Posterior vena cava (tissue), 2 donors: ENCODE results near the gene SLC37A4. TPM values are rescaled to one million over a fixed set of nuclear protein-coding genes. Genes with fewer than 3 reads are reported as not detected.
"Not testable (repeated sequence)": the region's sequence is repeated elsewhere in the genome, so short reads cannot be mapped to it uniquely, and the experiment has no call there.

Experiments
- DNase-seq: peaks from one replicate; pipeline ENCODE4 v3.0.0-alpha.2; 2020; ENCODE audit warnings: low spot score
- intact Hi-C, 2 donors: fragments of 100-400 bp; cut with DNase I; formaldehyde crosslinking; loops; one replicate each; pipeline versions ENCODE4 v1.14.1 to v1.14.2; 2022 to 2023
- microRNA-seq, 2 donors: library from miRNA; unstranded; fragments of <30 nt; microRNA quantifications; one replicate each; pipeline ENCODE4 v1.2.0, GENCODE V29; 2020 to 2021; ENCODE audit warnings: borderline microRNAs expressed in 2 of 2
- total RNA-seq, 2 donors: library from RNA; stranded (reverse); fragmentation: NEBNext Ultra II Directional; extraction: Animal tissue kit (Norgen Biotek cat#: 25700); gene quantifications; one replicate each; pipeline ENCODE4 v1.2.1, GENCODE V29; 2021
- donor health status: DM: yes; HTN: yes; CAD: no.
- donor health status: DM: yes; HTN: yes; CAD: no.

The SLC37A4 gene
- total RNA-seq, 2 donors from 2014 or later: 6.0 to 7.8 TPM

DNA sequence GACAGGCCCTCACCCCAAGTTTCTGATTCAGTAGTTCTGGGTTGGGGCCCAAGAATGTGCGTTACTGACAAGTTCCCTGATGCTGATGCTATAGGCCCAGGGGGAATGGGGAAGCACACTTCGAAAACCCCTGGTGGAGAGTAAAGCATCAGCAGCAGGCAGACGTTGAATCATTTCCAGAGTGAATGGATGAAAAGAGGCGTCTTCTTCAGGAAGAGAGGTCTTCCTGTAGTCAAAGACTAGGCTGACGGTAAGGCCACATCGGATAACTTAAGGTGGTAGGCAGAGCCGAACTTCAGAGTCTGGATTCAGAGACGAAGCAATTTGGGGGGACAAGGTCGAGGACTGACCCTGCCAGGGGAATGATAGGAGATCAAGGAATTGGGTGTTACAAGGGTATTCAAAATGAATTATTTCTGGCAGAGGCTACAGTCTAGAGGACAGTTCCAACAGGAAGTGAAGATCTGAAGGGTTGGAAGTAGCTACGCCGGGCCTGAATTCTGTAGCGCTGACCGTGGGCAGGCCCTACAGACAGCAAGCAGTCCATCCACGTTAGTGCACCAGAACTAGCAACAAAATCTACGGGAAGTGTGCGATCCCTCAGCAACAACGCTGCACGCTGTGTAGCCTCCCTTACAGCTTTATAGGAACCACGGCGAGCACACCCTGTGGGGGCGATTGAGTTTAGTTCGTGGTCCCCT, 33.6 kb downstream of the SLC37A4 start:
- DNase-seq: no peak
- intact Hi-C loops: no loop called here

DNA sequence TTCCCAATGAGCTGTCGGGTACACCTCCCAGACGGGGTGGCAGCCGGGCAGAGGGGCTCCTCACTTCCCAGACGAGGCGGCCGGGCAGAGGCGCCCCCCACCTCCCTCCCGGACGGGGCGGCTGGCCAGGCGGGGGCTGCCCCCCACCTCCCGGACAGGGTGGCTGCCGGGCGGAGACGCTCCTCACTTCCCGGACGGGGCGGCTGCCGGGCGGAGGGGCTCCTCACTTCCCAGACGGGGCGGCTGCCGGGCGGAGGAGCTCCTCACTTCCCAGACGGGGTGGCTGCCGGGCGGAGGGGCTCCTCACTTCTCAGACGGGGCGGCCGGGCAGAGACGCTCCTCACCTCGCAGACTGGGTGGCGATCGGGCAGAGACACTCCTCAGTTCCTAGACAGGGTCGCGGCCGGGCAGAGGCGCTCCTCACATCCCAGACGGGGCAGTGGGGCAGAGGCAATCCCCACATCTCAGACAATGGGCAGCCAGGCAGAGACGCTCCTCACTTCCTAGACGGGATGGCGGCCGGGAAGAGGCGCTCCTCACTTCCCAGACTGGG, 39.1 kb downstream of the SLC37A4 start:
- intact Hi-C loops: not testable (repeated sequence)

GRCh38 chr11:118988280-118988679, 42.4 kb downstream of the SLC37A4 start:
- intact Hi-C loops: no loop called here
- DNase-seq: no peak

More for the DNA sequence above, 39.1 kb downstream of the SLC37A4 start:
- peak; percentile 50 for DNase-seq

DNA sequence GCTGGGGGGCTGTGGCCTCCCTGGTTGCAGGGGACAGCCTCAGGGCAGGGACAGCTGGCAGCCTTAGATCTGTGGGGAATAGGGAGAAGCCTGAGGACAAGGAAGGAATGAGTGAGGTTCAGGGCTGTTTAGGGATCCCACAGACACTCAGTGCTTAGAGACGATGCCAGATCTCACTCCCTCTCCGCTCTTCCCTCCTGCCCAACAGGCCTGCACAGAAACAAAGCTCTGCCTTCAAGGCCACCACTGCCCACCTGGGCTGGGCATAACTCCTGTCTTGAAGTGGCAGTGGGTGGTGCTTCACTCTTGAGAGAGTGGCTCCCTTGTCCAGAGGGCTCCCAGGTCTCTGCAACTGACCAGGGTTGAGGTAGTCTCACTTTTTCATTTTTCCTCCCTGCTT, 45.9 kb downstream of the SLC37A4 start:
- intact Hi-C loops: no loop called here
- no peak for DNase-seq

DNA sequence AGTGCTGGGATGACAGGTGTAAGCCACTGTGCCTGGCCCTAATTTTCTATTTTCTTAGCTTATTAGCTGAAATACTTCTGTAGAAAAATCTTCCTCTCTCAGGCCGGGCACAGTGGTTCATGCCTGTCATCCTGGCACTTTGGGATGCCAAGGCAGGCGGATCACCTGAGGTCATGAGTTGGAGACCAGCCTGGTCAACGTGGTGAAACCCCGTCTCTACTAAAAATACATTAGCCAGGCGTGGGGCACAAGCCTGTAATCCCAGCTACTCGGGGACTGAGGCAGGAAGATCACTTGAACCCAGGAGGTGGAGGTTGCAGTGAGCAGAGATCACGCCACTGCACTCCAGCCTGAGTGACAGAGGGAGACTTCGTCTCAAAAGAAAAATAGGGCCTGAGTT, 46.3 kb downstream of the SLC37A4 start:
- intact Hi-C loops, DNase-seq: not testable (repeated sequence)

GRCh38 chr11:118980191-118980881, 50.3 kb downstream of the SLC37A4 start:
- DNase-seq: no peak

GRCh38 chr11:118979434-118979833, 51.2 kb downstream of the SLC37A4 start:
- no peak for DNase-seq
- intact Hi-C loops: no loop called here

More at GRCh38 chr11:118980191-118980881, 50.3 kb downstream of the SLC37A4 start:
- intact Hi-C loops: no loop called here

DNA sequence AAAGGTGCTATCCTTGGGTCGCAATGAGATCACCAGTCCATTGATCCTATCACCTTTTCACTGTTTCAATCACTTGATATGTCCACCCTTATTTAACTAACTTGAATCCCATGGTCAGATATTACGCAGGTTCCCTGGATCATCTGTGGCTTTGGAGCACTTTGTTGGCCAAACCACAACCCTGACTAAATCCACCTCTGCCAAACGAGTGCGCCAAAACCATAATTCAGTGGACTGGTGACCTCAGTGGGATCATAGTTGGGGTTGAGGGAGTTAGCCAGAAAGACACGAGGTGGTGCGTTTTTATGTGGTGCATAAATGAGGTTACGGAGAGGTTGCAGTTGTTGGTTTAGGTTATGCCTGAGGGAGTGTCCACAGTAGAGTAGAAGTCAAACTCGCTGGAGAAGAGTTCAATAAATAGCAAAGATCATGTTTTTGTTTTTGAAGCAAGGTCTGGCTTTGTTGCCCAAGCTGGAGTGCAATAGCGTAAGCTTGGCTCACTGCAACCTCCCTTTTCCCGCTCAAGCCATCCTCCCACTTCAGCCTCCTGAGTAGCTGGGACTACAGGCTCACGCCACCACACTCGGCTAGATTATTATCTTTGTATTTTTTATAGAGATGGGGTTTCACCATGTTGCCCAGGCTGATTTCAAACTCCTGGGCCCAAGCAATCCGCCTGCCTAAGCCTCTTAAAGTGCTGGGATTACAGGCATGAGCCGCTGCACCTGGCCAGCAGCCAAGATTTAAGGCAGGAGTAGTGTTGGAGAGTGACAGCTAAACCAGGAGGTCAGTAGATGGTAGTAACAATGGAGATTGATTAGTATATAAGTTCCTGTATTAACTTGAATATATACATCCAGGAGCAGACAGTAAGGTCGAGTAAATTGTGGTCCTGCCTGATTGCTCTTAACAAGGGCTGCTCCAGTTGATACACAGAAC, 54.6 kb downstream of the SLC37A4 start:
- DNase-seq: no peak
- intact Hi-C loops: no loop called here

Small RNAs within 50 kb of the gene (microRNA-seq; reads per million reads assigned to microRNA genes)
- 0.32 to 0.52 reads per million in 2 donors for gene MIR3656

Other genes starting within 250 kb of the SLC37A4 start
- gene DDX6, start 239.7 kb downstream of the SLC37A4 start, total RNA-seq: 100 to 1,000 TPM; 104 to 117 TPM
- under 1 TPM in 1 of 2 donors, not detected in 1; 0.10 TPM for gene CXCR5, start 147.0 kb downstream of the SLC37A4 start, total RNA-seq
- 10 to 100 TPM; 89.2 to 89.5 TPM for gene BCL9L, start 105.0 kb downstream of the SLC37A4 start, total RNA-seq
- gene UPK2, start 74.6 kb downstream of the SLC37A4 start, total RNA-seq: not detected
- gene FOXR1, start 59.1 kb downstream of the SLC37A4 start, total RNA-seq: not detected
- 10 to 100 TPM; 27.8 TPM for gene CENATAC, start 32.7 kb downstream of the SLC37A4 start, total RNA-seq
- 100 to 1,000 TPM; 741 to 816 TPM for gene RPS25, start 12.5 kb downstream of the SLC37A4 start, total RNA-seq
- gene TRAPPC4, start 12.1 kb downstream of the SLC37A4 start, total RNA-seq: 10 to 100 TPM; 45.4 to 49.9 TPM
- 100 to 1,000 TPM; 110 to 128 TPM for gene HYOU1, start 26.3 kb upstream of the SLC37A4 start, total RNA-seq
- 10 to 100 TPM; 24.8 to 26.6 TPM for gene VPS11, start 36.9 kb upstream of the SLC37A4 start, total RNA-seq
- 10 to 100 TPM; 16.8 to 21.1 TPM for gene HMBS, start 54.0 kb upstream of the SLC37A4 start, total RNA-seq
- 10 to 100 TPM; 23.8 to 24.2 TPM for gene DPAGT1, start 71.0 kb upstream of the SLC37A4 start, total RNA-seq
- 1 to 10 TPM; 7.4 to 8.5 TPM for gene C2CD2L, start 76.5 kb upstream of the SLC37A4 start, total RNA-seq
- gene HINFP, start 90.7 kb upstream of the SLC37A4 start, total RNA-seq: 10 to 100 TPM; 10.8 to 13.4 TPM
- under 1 TPM; 0.23 to 0.43 TPM for gene ABCG4, start 118.2 kb upstream of the SLC37A4 start, total RNA-seq
- gene NLRX1, start 137.8 kb upstream of the SLC37A4 start, total RNA-seq: 10 to 100 TPM; 14.9 to 23.9 TPM
- gene NHERF4, start 154.6 kb upstream of the SLC37A4 start, total RNA-seq: under 1 TPM in 1 of 2 donors, not detected in 1; 0.14 TPM
- 10 to 100 TPM; 23.3 to 32.8 TPM for gene CBL, start 175.5 kb upstream of the SLC37A4 start, total RNA-seq